Measurements from ENCODE around the gene TECPR2.

DNA sequence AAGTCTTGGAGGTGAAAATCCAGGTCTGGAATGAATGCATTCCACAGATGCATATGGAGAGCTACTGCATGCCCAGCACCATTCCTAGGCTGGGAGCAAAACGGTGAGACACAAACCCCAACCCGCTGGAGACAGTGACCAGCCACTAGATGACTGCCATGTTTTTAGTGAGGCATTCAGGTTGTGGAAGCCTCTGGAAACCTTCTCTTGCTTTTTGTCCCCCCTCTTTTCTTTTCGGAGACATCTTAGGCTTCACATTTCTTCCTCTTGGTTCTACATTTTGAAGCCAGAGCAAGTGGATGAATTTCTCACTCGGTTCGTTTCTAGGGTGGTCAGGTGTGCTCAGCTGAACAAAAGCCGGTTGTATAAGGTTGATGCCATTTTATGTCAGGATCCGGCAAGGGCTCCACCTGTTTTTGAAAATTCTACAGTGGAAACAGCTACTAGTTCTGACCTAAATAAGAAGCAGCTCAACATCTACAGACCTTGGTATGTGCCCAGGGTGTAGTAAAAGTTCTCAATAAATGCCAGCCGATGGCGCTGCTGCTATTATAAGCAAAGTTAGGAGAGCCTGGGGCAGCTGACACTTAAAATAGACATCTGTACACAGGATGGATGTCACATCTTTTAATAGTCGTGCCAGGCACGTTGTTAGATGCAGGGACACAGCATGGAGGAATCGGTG is 45.0 kb upstream of the TECPR2 start:
- TF ChIP-seq RAD21 (IDR thresholded peaks at IDR 0.05; ENCODE audit: low read depth) (no peak), CTCF (IDR thresholded peaks at IDR 0.05 in 2 of 3, conservative IDR thresholded peaks at IDR 0.05 in 1 of 3; ENCODE audit: borderline replicate concordance in 1 of 3, insufficient read depth in 1 of 3, low read depth in 2 of 3, low read length in 2 of 3) (peak in 1 of 3 experiments; percentile 18; a peak in 1 of 6 replicates), POLR2A (IDR thresholded peaks at IDR 0.05; ENCODE audit: borderline replicate concordance, extremely low read depth, insufficient read depth, insufficient read length) (peak; percentile 27), ZNF274 (IDR thresholded peaks at IDR 0.05; ENCODE audit: low read depth, low read length) (no peak), YY1 (IDR thresholded peaks at IDR 0.05; ENCODE audit: extremely low read depth, insufficient replicate concordance, low read depth, low read length) (peak; percentile 68), EZH2phosphoT487 (IDR thresholded peaks at IDR 0.05; ENCODE audit: borderline replicate concordance) (no peak), POLR2AphosphoS5 (IDR thresholded peaks at IDR 0.05; ENCODE audit: low read depth, low read length) (no peak)
